ENCODE measurements around the gene CNNM3.
A peak's percentile ranks its signal among the peaks of the same experiment; 100 is the strongest.

DNA sequence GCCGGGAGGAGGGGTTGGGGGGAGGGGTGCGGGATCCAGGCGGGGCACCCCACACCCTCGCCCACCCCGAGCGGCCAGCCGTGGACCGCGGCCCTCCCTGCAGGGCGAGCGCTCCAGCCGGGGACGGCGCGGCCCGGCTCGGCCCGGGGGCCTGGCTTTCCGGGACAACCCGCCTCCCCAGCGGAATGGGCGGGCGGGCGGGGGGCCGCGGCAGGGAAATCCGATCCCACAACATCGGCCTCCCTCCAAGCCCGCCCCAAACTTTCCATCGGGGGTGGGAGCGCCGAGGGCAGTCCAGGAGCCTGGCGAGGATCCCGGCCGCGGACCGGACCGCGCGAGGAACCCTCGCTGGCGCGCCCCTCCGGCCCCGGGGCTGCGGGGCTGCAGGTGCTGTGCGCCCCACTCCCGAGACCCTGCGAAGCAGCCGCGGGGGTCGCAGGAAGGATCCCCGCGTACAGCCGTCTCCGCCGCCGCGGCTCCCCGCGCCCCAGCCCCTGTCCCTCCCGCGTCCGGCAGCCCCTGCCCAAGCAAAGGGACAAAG is 53.3 kb downstream of the CNNM3 start:
- TF ChIP-seq, protein P1, sequence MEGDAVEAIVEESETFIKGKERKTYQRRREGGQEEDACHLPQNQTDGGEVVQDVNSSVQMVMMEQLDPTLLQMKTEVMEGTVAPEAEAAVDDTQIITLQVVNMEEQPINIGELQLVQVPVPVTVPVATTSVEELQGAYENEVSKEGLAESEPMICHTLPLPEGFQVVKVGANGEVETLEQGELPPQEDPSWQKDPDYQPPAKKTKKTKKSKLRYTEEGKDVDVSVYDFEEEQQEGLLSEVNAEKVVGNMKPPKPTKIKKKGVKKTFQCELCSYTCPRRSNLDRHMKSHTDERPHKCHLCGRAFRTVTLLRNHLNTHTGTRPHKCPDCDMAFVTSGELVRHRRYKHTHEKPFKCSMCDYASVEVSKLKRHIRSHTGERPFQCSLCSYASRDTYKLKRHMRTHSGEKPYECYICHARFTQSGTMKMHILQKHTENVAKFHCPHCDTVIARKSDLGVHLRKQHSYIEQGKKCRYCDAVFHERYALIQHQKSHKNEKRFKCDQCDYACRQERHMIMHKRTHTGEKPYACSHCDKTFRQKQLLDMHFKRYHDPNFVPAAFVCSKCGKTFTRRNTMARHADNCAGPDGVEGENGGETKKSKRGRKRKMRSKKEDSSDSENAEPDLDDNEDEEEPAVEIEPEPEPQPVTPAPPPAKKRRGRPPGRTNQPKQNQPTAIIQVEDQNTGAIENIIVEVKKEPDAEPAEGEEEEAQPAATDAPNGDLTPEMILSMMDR (conservative IDR thresholded peaks at IDR 0.05; ENCODE audit: low read length) = 0 out of 2 replicates have a peak, but pooled peaks have one; percentile 34
- TF ChIP-seq EZH2phosphoT487 (IDR thresholded peaks at IDR 0.05; ENCODE audit: borderline replicate concordance, low read depth, low read length) = no peak
